Liver (tissue), 3 donors: ENCODE measurements around the gene SLC2A4RG.

Source experiments
- GABPA ChIP-seq, 2 donors: IDR thresholded peaks in 1 of 2; conservative IDR thresholded peaks in 1 of 2; 2 replicates each; pipeline ENCODE4 v1.6.1; 2016; ENCODE audit warnings: antibody characterized with exemption in 2 of 2, mild to moderate bottlenecking in 1 of 2, moderate library complexity in 1 of 2
- TF ChIP-seq, protein P1 (sequence below): fragments of 150-350 bp; IDR thresholded peaks from 2 replicates; pipeline ENCODE4 v1.5.1; 2017; ENCODE audit warnings: improper control_type of control experiment, low read depth, low read length; ENCODE audit not compliant: missing input control
- TF ChIP-seq, protein P2 (sequence below): IDR thresholded peaks from 2 replicates; pipeline ENCODE4 v1.6.1; 2016; ENCODE audit warnings: antibody characterized with exemption
- donor health status: healthy.
- donor health status: healthy.

DNA sequence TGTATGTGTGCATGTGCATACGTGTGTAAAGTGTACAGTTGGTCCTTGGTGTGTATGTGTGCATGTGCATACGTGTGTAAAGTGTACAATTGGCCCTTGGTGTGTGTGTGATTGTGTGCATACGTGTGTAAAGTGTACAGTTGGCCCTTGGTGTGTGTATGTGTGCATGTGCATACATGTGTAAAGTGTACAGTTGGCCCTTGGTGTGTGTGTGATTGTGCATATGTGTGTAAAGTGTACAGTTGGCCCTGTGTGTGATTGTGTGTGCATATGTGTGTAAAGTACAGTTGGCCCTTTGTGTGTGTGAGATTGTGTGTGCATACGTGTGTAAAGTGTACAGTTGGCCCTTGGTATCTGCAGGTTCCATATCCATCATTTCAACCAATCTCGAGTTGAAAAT lies 8.2 kb upstream of the SLC2A4RG start:
- TF ChIP-seq, protein P1, sequence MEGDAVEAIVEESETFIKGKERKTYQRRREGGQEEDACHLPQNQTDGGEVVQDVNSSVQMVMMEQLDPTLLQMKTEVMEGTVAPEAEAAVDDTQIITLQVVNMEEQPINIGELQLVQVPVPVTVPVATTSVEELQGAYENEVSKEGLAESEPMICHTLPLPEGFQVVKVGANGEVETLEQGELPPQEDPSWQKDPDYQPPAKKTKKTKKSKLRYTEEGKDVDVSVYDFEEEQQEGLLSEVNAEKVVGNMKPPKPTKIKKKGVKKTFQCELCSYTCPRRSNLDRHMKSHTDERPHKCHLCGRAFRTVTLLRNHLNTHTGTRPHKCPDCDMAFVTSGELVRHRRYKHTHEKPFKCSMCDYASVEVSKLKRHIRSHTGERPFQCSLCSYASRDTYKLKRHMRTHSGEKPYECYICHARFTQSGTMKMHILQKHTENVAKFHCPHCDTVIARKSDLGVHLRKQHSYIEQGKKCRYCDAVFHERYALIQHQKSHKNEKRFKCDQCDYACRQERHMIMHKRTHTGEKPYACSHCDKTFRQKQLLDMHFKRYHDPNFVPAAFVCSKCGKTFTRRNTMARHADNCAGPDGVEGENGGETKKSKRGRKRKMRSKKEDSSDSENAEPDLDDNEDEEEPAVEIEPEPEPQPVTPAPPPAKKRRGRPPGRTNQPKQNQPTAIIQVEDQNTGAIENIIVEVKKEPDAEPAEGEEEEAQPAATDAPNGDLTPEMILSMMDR: no peak
- TF ChIP-seq GABPA (IDR thresholded peaks at IDR 0.05 in 1 of 2, conservative IDR thresholded peaks at IDR 0.05 in 1 of 2): no peak
- TF ChIP-seq, protein P2, sequence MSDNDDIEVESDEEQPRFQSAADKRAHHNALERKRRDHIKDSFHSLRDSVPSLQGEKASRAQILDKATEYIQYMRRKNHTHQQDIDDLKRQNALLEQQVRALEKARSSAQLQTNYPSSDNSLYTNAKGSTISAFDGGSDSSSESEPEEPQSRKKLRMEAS: no peak
